HepG2 (cell line): ENCODE measurements around the gene OR6S1. TPM values are rescaled to one million over a fixed set of nuclear protein-coding genes. Genes with fewer than 3 reads are reported as not detected.
A peak's percentile ranks its signal among the peaks of the same experiment; 100 is the strongest.

Source experiments
- ARNT ChIP-seq: fragments of 450-650 bp; IDR thresholded peaks from 2 replicates; pipeline ENCODE4 v1.6.1; 2017
- ATF1 ChIP-seq: IDR thresholded peaks from 2 replicates; pipeline ENCODE4 v1.6.1; 2016; ENCODE audit warnings: mild to moderate bottlenecking, control low read depth
- ATF6 ChIP-seq: sonication (generic); formaldehyde crosslinking; conservative IDR thresholded peaks from 2 replicates; pipeline ENCODE4 v1.4.0; 2020; ENCODE audit warnings: missing genetic modification reagents
- HNRNPH1 ChIP-seq: fragments of 200-400 bp; formaldehyde crosslinking; optimal IDR thresholded peaks from 2 replicates; pipeline ENCODE3; 2017; ENCODE audit warnings: mild to moderate bottlenecking, low read depth, low read length
- MED1 ChIP-seq: sonication (generic); formaldehyde crosslinking; IDR thresholded peaks from 2 replicates; pipeline ENCODE4 v1.4.0; 2020; ENCODE audit warnings: missing genetic modification reagents
- NRL ChIP-seq: sonication (generic); formaldehyde crosslinking; IDR thresholded peaks from 2 replicates; pipeline ENCODE4 v1.5.0; 2020; ENCODE audit warnings: missing genetic modification reagents, mild to moderate bottlenecking, moderate library complexity, borderline replicate concordance
- PAX8 ChIP-seq: sonication (generic); formaldehyde crosslinking; IDR thresholded peaks from 2 replicates; pipeline ENCODE4 v1.8.0; 2022; ENCODE audit warnings: mild to moderate bottlenecking, missing genetic modification reagents, borderline replicate concordance
- YEATS4 ChIP-seq: sonication (generic); formaldehyde crosslinking; IDR thresholded peaks from 2 replicates; pipeline ENCODE4 v1.4.0; 2020; ENCODE audit warnings: missing genetic modification reagents, borderline replicate concordance
- ZNF251 ChIP-seq: sonication (generic); formaldehyde crosslinking; IDR thresholded peaks from 2 replicates; pipeline ENCODE4 v1.9.0; 2021; ENCODE audit warnings: mild to moderate bottlenecking, missing genetic modification reagents
- ZNF264 ChIP-seq: sonication (generic); formaldehyde crosslinking; IDR thresholded peaks from 2 replicates; pipeline ENCODE4 v1.4.0; 2020; ENCODE audit warnings: missing genetic modification reagents
- ZNF318 ChIP-seq: sonication (generic); formaldehyde crosslinking; IDR thresholded peaks from 2 replicates; pipeline ENCODE4 v1.4.0; 2020; ENCODE audit warnings: mild to moderate bottlenecking, missing genetic modification reagents
- ZNF768 ChIP-seq: sonication (generic); formaldehyde crosslinking; IDR thresholded peaks from 2 replicates; pipeline ENCODE4 v1.4.0; 2020; ENCODE audit warnings: missing genetic modification reagents
- ZNF883 ChIP-seq: sonication (generic); formaldehyde crosslinking; IDR thresholded peaks from 2 replicates; pipeline ENCODE4 v1.5.1; 2020; ENCODE audit warnings: mild to moderate bottlenecking, missing genetic modification reagents; ENCODE audit errors: not compliant biosample characterization
- polyA plus RNA-seq, 8 experiments: library from polyadenylated mRNA; depleted of rRNA in 3 of 8; stranded (reverse) in 7 of 8; unstranded in 1 of 8; fragments of >200 nt; fragmentation: Illumina TruSeq in 4 of 8; extraction: Trizol in 4 of 8; gene quantifications; 2 replicates each; pipeline versions ENCODE4 v1.2.1 to v1.2.3, GENCODE V29; 2011 to 2016; ENCODE audit warnings: low read depth in 4 of 8, missing spikeins in 1 of 8, mixed read lengths in 1 of 8; ENCODE audit not compliant: insufficient read depth in 1 of 8
- total RNA-seq, 5 experiments: library from RNA; depleted of rRNA; stranded (reverse); fragments of >200 nt; fragmentation: Illumina TruSeq; extraction: Trizol; gene quantifications; 2 replicates each; pipeline ENCODE4 v1.2.3, GENCODE V29; 2016; ENCODE audit warnings: low read depth in 1 of 5

OR6S1 gene
- total and polyA plus RNA-seq, 2 of the 13 experiments (the other 11 are each of a cell fraction or from before 2014, with no cell fraction given): 0.09 TPM; not detected in 1

GRCh38 chr14:20622816-20623291 is 18.6 kb downstream of the OR6S1 start (continued):
- TF ChIP-seq ZNF318 (CRISPR knock-in tag) (no peak), ATF6 (CRISPR knock-in tag) (no peak), MED1 (peak; percentile 61), ZNF768 (CRISPR knock-in tag) (peak; percentile 28; the same call in 1 of the 2 replicates), NRL (CRISPR knock-in tag) (no peak), ZNF883 (no peak), ATF1 (CRISPR knock-in tag) (no peak), ZNF251 (CRISPR knock-in tag) (no peak), ARNT (no peak), ZNF264 (CRISPR knock-in tag) (no peak), YEATS4 (peak; percentile 16; the same call in 1 of the 2 replicates), PAX8 (CRISPR knock-in tag) (no peak), HNRNPH1 (no peak)
- TF ChIP-seq, all 625 proteins: peak for 65
